ENCODE results near the gene PEX26. TPM values are rescaled to one million over a fixed set of nuclear protein-coding genes. Genes with fewer than 3 reads are reported as not detected.

Gene PEX26
- total RNA-seq, 6 experiments from 2014 or later: 38.9 to 49.8 (median 43.5) TPM

GRCh38 chr22:18078329-18079041 lies 695 bp downstream of the PEX26 start:
- Mint-ChIP-seq H3K4me3 (peak overlapping the region; percentile 99), H3K27me3 (ENCODE audit: insufficient read depth) (no peaks in the 10 kb centered on the region; the same call in none of the 2 replicates), H3K27ac (peak overlapping the region; percentile 94), H3K9me3 (no peaks in the 10 kb centered on the region), H3K4me1 (ENCODE audit: low read depth) (peaks cover 45% of the 10 kb centered on the region), H3K36me3 (ENCODE audit: low read depth) (peaks cover 33% of the 10 kb centered on the region)
- peak; percentile 59 for TF ChIP-seq CTCF (IDR thresholded peaks at IDR 0.05)
- peak; percentile 31 for DNase-seq

- H3K9me3 Mint-ChIP-seq: no peaks in the 10 kb centered on the region
- H3K27ac Mint-ChIP-seq: peak overlapping the region; percentile 29; the same call in 1 of the 2 replicates
- no peaks in the 10 kb centered on the region; the same call in none of the 2 replicates for H3K27me3 Mint-ChIP-seq (ENCODE audit: insufficient read depth)
- no peak for DNase-seq
- no peak for TF ChIP-seq CTCF (IDR thresholded peaks at IDR 0.05)
- H3K4me1 Mint-ChIP-seq (ENCODE audit: low read depth): peaks cover 45% of the 10 kb centered on the region
- no peak overlapping the region for H3K4me3 Mint-ChIP-seq
- peaks cover 33% of the 10 kb centered on the region for H3K36me3 Mint-ChIP-seq (ENCODE audit: low read depth)
These were observed 2.0 kb downstream of the PEX26 start for GRCh38 chr22:18079706-18080233.

GRCh38 chr22:18081416-18081815 lies 3.6 kb downstream of the PEX26 start:
- Mint-ChIP-seq H3K36me3 (ENCODE audit: low read depth) (peaks cover 37% of the 10 kb centered on the region), H3K9me3 (no peaks in the 10 kb centered on the region), H3K4me1 (ENCODE audit: low read depth) (peaks cover 45% of the 10 kb centered on the region), H3K4me3 (no peak overlapping the region), H3K27ac (no peak overlapping the region), H3K27me3 (ENCODE audit: insufficient read depth) (no peaks in the 10 kb centered on the region; the same call in none of the 2 replicates)
- no peak for TF ChIP-seq CTCF (IDR thresholded peaks at IDR 0.05)
- no peak for DNase-seq

- Mint-ChIP-seq H3K27ac (no peak overlapping the region), H3K9me3 (no peaks in the 10 kb centered on the region), H3K27me3 (ENCODE audit: insufficient read depth) (no peaks in the 10 kb centered on the region; the same call in none of the 2 replicates), H3K4me1 (ENCODE audit: low read depth) (peaks cover 35% of the 10 kb centered on the region), H3K4me3 (no peak overlapping the region), H3K36me3 (ENCODE audit: low read depth) (peaks cover 37% of the 10 kb centered on the region)
- DNase-seq: no peak
- no peak for TF ChIP-seq CTCF (IDR thresholded peaks at IDR 0.05)
These were observed 4.7 kb downstream of the PEX26 start for GRCh38 chr22:18082467-18082866.

GRCh38 chr22:18083406-18083805 lies 5.6 kb downstream of the PEX26 start:
- Mint-ChIP-seq H3K36me3 (ENCODE audit: low read depth) (peaks cover 36% of the 10 kb centered on the region), H3K9me3 (no peaks in the 10 kb centered on the region), H3K4me3 (no peak overlapping the region), H3K27me3 (ENCODE audit: insufficient read depth) (no peaks in the 10 kb centered on the region; the same call in 1 of the 2 replicates), H3K27ac (no peak overlapping the region), H3K4me1 (ENCODE audit: low read depth) (peaks cover 33% of the 10 kb centered on the region)
- DNase-seq: no peak
- TF ChIP-seq CTCF (IDR thresholded peaks at IDR 0.05): no peak

Data from HFFc6 (cell line).